Stimulated activated CD8-positive, alpha-beta memory T cell treated with anti-CD3 and anti-CD28 coated beads, Interleukin-15, amount 100 ng/mL, for 4 hours (primary cell): ENCODE measurements around the gene B4GALNT4.
"Not testable (repeated sequence)": the region's sequence is repeated elsewhere in the genome, so short reads cannot be mapped to it uniquely, and the experiment has no call there.

Experiments used
- DNase-seq, 2 donors: peaks; one replicate each; pipeline ENCODE4 v3.0.0-alpha.2; 2020; ENCODE audit warnings: low read depth in 2 of 2

Gene B4GALNT4

GRCh38 chr11:406796-407650 lies 37.7 kb downstream of the B4GALNT4 start:
- peak; percentile 85 to 86 for DNase-seq

DNA sequence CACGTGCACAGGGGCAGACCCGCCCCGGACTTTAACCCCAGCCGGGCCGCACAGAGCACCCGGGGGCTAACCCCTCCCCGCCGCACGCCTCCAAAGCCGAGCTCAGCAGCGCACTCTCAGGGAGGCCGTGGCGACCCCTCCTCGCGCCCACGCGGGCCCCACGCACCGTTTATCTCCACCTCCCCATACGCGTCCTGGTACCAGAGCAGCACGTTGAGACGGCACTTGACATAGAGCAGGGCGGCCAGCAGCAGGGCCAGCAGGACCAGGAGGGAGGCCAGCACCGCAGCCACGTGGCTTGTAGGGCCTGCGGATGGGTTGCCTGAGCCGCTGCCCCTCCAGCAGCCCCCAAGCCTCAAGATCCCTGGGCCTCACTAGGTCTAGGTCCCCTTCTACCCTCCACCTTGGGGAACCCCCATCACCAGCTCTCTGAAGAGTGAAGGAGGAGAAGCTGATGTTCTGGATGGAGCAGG lies 38.4 kb downstream of the B4GALNT4 start:
- DNase-seq = no peak

GRCh38 chr11:408154-409007 lies 39.1 kb downstream of the B4GALNT4 start:
- no peak for DNase-seq

DNA sequence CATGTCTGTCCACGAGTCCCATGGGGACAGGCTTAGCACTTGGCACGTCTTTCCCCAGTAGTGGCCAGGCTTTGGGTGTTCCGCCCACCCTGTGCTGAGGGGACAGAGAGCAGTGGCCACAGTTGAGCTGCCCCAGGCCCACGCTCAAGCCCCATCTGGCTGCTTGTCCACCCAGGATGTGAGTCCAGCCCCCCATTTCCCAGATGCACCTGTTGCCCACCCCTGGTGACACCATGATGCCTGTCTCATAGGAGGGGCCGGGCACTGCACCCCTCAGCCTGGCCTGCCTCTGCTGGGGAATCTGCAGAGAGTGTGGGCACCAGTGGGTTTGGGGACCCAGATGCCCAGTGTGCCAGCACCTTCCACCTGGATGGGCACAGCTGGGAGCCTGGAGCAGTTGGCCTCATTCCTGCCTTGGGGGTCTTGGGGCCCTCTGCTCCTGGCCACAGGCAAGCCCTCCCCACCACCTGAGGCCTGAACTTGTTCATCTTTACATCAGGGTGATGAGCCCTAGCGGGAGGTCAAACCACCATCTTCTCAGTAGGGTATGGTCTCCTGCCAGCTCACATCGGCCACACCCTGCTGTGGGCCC lies 39.8 kb downstream of the B4GALNT4 start:
- no peak for DNase-seq

DNA sequence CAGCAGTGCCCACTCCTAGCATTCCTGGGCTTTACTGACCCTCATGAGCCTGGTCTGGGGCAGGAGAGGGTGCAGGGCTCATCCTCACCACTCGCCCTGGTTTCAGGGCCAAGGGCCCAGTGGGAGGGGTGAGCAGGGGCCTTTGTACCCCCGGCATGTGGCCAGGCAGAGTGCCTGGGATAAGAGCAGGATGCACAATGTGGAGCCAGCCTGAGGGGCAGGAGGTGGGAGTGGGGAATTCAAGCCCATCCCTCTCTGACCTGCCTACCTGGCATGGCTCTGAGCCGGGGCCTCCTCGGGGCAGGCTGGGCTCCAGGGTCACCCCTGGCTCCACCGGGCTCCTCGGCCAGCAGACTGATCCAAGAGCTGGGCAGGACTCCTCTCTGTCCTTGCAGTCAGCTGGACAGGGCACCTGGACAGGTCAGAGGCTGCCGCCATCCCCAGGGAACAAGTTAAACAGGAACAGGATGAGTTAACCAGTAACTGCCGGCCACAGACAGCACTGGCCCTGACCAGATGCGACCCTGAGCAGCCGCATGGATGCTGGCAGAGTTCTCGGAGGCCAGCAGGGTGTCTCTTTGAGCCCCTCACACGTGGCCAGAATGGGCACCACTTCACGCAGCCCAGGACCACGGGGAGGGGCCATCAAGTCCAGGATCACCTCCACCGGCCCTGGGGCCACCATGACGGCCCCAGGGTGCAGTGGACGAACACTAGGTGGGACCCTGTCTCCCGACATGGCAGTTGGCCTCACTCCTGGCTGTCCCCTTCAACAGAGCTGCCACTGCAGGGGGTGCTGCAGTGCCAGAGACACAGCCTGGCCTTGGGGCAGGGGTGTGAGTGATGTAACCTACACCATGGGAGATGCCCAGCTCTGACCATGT lies 40.5 kb downstream of the B4GALNT4 start:
- no peak for DNase-seq

DNA sequence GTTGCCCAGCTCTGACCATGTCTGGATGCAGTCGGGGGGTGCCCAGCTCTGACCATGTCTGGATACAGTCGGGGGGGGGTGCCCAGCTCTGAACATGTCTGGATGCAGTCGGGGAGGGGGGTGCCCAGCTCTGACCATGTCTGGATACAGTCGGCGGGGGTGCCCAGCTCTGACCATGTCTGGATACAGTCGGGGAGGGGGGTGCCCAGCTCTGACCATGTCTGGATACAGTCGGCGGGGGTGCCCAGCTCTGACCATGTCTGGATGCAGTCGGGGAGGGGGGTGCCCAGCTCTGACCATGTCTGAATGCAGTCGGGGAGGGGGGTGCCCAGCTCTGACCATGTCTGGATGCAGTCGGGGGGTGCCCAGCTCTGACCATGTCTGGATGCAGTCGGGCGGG lies 41.4 kb downstream of the B4GALNT4 start:
- DNase-seq = not testable (repeated sequence)

GRCh38 chr11:411520-411919 lies 42.2 kb downstream of the B4GALNT4 start:
- not testable (repeated sequence) for DNase-seq

GRCh38 chr11:412641-413119 lies 43.4 kb downstream of the B4GALNT4 start:
- DNase-seq = no peak

DNA sequence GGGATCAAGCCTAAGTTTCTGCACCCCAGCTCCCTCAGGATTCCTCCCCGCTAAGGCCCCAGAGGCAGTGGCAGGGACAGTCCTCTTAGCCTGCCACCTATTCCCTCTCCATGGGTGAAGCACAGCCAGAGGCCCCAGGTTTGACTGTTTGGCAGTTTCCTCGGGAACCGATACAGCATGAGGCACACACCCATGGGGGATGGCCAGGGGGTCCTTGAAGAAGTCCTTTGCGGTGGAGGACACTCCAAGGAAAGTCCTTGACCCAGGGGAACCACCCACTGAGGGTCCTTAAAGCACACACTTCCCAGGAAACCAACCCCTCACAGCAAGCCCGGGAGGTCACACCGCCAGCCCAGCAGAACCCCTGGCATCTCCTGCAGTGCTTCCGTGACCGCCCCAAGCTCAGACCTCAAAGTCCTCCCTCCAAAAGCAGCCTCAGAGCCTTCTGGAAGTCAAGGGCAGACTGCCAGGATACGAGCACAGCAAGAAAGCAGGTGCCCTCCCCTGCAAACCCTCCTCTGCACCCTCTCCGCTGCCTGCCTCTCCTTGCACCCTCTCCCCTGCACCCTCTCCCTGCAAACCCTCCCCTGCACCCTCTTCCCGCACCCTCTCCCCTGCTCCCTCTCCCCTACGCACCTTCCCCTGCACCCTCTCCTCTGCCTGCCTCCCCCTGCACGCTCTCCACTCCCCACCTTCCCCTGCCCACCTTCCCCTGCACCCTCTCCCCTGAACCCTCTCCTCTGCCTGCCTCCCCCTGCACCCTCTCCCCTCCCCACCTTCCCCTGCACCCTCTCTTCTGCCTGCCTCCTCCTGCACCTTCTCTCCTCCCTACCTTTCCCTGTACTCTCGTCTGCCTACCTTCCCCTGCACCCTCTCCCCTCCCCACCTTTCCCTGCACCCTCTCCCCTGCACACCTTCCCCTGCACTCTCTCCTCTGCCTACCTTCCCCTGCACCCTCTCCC lies 44.1 kb downstream of the B4GALNT4 start:
- no peak for DNase-seq

DNA sequence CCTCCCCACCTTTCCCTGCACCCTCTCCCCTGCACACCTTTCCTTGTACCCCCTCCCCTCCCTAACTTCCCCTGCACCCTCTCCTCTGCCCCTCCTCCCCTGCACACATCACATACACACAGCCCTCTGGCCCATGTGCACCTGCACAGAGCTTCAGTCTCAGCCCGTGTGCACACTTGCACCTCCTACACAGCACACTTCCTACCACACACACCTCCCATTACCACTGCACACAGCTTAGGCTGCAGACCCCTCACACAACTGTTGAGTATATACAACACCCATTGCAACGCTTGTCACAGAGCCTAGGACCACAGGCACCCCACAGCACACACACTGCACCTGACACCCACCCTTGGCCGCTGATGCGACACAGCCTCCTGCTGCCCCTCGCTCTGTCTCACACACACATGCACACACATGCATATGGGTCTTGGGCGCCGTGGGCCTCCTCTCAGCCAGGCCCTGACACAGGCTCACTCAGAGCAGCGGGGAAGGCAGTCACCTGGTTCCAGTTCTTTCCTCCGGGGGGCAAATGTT lies 45.1 kb downstream of the B4GALNT4 start:
- DNase-seq = no peak

DNA sequence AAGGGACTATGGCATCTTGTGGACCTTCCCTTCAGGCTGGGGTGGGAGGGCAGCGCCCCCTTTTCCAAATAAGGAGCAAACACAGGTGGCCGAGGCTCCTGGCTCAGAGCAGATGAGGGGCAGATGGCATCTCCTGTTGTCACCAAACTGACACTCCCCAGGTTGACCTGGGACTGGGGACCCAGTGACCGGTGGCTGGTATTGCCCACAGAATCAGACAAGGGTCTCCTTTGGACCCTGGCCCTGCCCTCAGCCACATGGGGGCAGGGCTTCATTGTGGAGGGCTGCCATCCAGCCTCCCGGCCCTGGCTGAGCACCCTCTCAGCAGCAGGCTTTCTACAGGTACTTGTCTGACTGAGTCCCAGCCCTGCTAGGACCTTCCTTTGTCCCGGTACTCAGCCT lies 46.3 kb downstream of the B4GALNT4 start:
- no peak for DNase-seq

- DNase-seq = no peak
Observed at GRCh38 chr11:416051-416756, 46.9 kb downstream of the B4GALNT4 start.

GRCh38 chr11:416757-417621 lies 47.7 kb downstream of the B4GALNT4 start:
- DNase-seq = no peak

GRCh38 chr11:417652-418342 lies 48.5 kb downstream of the B4GALNT4 start:
- no peak for DNase-seq

DNA sequence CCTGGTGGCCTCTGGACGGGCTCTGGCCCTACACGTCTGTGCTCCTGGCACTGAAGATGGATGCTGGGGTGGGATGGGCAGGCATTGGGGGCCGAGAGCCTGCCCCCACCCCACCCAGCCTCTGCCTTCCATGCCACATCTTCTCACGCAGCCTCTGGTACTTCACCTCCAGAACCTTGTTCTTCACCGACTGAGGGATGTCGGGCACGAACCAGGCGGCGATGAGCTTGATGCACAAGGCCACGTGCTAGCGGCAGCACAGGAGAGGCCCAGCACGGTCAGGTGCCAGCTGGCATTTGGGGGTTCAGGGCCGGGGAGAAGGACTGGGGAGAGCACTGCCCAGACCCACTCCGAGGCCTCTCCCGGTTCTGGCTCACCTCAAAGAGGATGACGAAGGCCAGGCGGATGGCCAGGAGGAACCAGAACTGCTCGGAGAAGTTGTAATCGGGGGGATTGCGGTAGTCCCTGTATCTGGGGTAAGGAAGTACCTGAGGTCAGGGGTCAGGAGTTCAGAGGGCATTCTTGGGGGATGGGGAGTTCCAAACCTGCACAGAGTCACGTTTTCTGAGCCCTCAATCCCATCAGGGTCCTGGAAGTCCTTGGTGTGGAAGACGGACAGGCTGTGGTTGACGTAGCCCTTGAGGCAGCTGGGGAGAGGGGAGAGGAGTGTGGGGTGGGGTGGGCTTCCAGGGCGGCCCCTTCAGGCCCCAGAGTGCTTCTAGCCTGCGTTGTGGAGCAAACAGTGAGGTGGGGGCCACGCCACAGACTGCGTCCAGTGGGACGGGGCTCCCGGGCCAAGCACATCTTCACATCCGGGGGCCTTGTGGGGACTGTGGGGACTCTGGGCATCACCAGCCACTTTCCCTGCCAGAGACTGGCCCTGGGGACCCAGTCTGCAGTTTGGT lies 49.3 kb downstream of the B4GALNT4 start:
- no peak for DNase-seq

- no peak for DNase-seq
Observed at GRCh38 chr11:419248-420005, 50.1 kb downstream of the B4GALNT4 start.
